Muscle of leg (tissue), 11 donors: ENCODE data around the gene P2RY8. TPM values are rescaled to one million over a fixed set of nuclear protein-coding genes. Genes with fewer than 3 reads are reported as not detected.

Experiments used
- DNase-seq: peaks from one replicate; pipeline ENCODE4 v3.0.0; 2013
- H3K27ac ChIP-seq: one replicate; pipeline ENCODE4 v1.5.1; 2013; ENCODE audit warnings: mild to moderate bottlenecking, low read length, control low read depth
- H3K27me3 ChIP-seq: one replicate; pipeline ENCODE4 v1.6.1; 2013; ENCODE audit warnings: low read length; ENCODE audit not compliant: control insufficient read depth, insufficient read depth
- H3K36me3 ChIP-seq: one replicate; pipeline ENCODE4 v1.6.1; 2013; ENCODE audit warnings: low read length; ENCODE audit not compliant: control insufficient read depth, insufficient read depth
- H3K4me1 ChIP-seq: one replicate; pipeline ENCODE4 v1.6.1; 2013; ENCODE audit warnings: low read length; ENCODE audit not compliant: control insufficient read depth, insufficient read depth
- H3K4me3 ChIP-seq: one replicate; pipeline ENCODE4 v1.5.1; 2013; ENCODE audit warnings: low read length, control low read depth
- H3K9me3 ChIP-seq: replicated peaks from 2 replicates; pipeline ENCODE4 v1.6.1; 2013; ENCODE audit warnings: low read depth, low read length; ENCODE audit not compliant: control insufficient read depth
- WGBS: methylation state at CpG from one replicate; pipeline ENCODE4 v1.1.5; 2013; ENCODE audit warnings: missing lambda C conversion rate; ENCODE audit not compliant: insufficient coverage; 5-methylcytosine and 5-hydroxymethylcytosine counted together
- polyA plus RNA-seq, 8 donors: library from polyadenylated mRNA; unstranded; fragments of 120-200 nt; gene quantifications; one replicate each; pipeline versions ENCODE4 v1.2.1 to v1.2.3, GENCODE V29; 2013; ENCODE audit warnings: inconsistent platforms in 1 of 8, low replicate concordance in 1 of 8; ENCODE audit not compliant: insufficient read length in 8 of 8, insufficient read depth in 1 of 8
- total RNA-seq: library from RNA; stranded (reverse); fragments of 120-200 nt; gene quantifications from one replicate; pipeline ENCODE4 v1.2.4, GENCODE V29; 2013

P2RY8 gene
- total and polyA plus RNA-seq, 9 donors = 0.58 to 1.4 (median 1.1) TPM

DNA sequence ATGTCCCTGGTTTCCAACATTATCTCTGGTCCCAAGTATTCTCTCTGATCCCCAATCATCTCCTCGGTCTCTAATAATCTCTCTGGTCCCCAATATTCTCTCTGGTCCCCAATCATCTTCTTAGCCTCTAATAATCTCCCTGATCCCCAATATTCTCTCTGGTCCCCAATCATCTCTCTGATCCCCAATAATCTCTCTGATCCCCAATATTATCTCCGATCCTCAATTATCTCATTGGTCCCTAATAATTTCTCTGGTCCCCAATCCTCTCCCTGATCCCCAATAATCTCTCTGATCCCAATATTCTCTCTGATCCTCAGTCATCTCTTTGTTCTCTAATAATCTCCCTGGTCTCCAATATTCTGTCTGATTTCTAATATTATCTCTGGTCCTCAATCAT lies 16.6 kb downstream of the P2RY8 start:
- Histone ChIP-seq H3K27me3 (no peaks in the 10 kb centered on the region), H3K27ac (no peak overlapping the region), H3K4me1 (no peaks in the 10 kb centered on the region), H3K9me3 (peaks cover 16% of the 10 kb centered on the region), H3K36me3 (no peaks in the 10 kb centered on the region), H3K4me3 (no peak overlapping the region)
- DNase-seq = no peak
- 69% methylated on average over 2 of the region's 2 CpGs for WGBS

DNA sequence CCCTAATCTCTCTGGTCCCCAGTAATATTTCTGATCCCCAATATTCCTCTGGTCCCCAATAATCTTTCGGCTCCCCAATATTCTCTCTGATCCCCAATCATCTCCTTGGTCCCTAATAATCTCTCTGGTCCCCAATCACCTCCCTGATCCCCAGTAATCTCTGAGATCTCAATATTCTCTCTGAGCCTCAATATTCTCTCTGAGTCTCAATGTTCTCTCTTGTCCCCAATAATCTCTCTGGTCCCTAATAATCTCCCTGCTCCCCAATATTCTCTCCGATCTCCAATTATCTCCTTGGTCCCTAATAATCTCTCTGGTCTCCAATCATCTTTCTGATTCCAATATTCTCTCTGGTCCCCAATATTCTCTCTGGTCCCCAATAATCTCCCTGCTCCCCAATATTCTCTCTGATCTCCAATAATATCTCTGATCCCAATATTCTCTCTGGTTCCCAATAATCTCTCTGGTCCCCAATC lies 17.9 kb downstream of the P2RY8 start:
- H3K9me3 ChIP-seq = peaks cover 16% of the 10 kb centered on the region
- no peak for DNase-seq
- H3K36me3 ChIP-seq = no peaks in the 10 kb centered on the region
- 93% methylated on average over 2 of the region's 2 CpGs for WGBS
- H3K27ac ChIP-seq = no peak overlapping the region
- no peaks in the 10 kb centered on the region for H3K4me1 ChIP-seq
- no peak overlapping the region for H3K4me3 ChIP-seq
- H3K27me3 ChIP-seq = no peaks in the 10 kb centered on the region

DNA sequence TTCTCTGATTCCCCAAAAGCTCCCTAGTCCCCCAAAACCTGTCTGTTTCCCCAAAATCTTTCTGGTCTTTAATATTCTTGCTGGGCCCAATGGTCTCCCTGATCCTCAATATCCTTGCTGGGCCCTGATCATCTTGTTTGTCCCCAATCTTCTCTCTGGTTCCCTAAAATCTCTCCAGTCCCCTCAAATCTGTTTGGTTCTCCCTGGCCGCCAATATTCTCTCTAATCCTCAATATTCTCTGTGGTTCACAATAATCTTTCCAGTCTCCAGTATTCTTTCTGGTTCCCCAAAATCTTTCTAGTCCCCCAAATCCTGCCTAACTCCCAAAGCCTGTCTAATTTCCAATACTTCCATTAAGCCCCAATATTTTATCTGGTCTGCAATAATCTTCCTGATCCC lies 18.5 kb downstream of the P2RY8 start:
- DNase-seq = no peak
- H3K4me3 ChIP-seq = no peak overlapping the region
- no peaks in the 10 kb centered on the region for H3K4me1 ChIP-seq
- no peaks in the 10 kb centered on the region for H3K27me3 ChIP-seq
- WGBS = 85% methylated on average over 1 of the region's 1 CpG
- peaks cover 16% of the 10 kb centered on the region for H3K9me3 ChIP-seq
- H3K27ac ChIP-seq = no peak overlapping the region
- no peaks in the 10 kb centered on the region for H3K36me3 ChIP-seq

DNA sequence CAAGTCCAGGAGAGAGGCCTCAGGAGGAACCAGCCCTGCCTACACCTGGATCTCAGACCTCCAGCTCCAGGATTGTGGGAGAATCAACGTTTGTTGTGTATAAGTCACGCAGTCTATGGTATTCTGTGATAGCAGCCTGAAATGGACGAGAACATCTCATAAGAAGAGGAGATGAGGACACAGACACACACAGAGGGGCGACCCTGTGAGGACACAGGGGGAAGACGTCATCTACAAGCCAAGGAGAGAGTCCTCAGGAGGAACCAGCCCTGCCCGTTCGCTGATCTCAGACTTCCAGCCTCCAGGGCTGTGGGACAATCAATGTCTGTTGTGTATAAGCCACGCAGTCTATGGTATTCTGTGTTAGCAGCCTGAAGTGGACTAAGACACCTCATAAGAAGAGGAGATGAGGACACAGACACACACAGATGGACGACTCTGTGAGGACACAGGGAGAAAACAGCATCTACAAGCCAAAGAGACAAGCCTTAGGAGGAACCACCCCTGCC lies 20.3 kb downstream of the P2RY8 start:
- Histone ChIP-seq H3K27me3 (no peaks in the 10 kb centered on the region), H3K27ac (no peak overlapping the region), H3K4me1 (no peaks in the 10 kb centered on the region), H3K36me3 (no peaks in the 10 kb centered on the region), H3K9me3 (peaks cover 16% of the 10 kb centered on the region), H3K4me3 (no peak overlapping the region)
- WGBS = 73% methylated on average over 6 of the region's 9 CpGs
- DNase-seq = no peak

DNA sequence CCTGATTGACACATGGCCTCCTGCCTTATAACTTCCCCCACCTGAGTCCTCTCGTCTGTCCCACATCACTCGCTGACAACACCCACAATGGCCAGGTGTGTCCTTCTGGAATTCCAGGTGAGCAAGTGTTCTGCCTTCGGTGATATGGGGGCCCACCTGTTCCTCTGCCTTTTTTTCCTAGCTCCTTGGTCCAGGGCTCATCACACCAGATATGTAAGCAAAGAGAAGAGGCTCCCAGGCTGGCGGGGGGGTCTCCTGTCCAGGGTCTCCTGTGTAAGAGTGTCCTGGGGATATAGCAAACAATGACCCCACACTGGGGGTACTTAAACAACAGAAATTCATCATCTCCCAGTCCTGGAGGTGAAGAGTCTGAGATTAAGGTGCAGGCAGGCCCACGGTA lies 25.2 kb downstream of the P2RY8 start:
- Histone ChIP-seq H3K27me3 (no peaks in the 10 kb centered on the region), H3K36me3 (no peaks in the 10 kb centered on the region), H3K4me3 (no peak overlapping the region), H3K27ac (no peak overlapping the region), H3K4me1 (no peaks in the 10 kb centered on the region), H3K9me3 (peaks cover 7% of the 10 kb centered on the region)
- DNase-seq = no peak
- 65% methylated on average over 3 of the region's 5 CpGs for WGBS

DNA sequence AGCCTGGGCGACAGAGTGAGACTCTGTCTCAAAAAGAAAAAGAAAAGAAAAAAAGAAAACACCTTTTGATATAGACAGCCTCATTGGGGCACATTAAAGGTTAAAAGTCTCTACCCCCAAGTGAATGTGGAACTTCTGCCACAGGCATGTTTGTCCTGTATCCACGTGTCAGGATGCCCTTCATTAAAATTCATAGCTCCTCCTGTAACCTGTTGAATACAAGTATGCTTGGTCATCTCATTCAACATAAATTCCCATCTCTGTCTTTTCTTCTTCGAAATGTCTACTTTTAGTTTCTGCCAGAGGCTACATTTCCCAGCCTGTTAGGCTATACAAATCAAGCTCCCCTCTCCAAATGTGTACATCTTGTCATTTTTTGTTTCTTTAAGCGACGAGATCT lies 25.8 kb downstream of the P2RY8 start:
- H3K27me3 ChIP-seq = no peaks in the 10 kb centered on the region
- no peaks in the 10 kb centered on the region for H3K36me3 ChIP-seq
- no peak overlapping the region for H3K27ac ChIP-seq
- no peaks in the 10 kb centered on the region for H3K4me1 ChIP-seq
- no peak for DNase-seq
- H3K4me3 ChIP-seq = no peak overlapping the region
- WGBS = 72% methylated on average over 4 of the region's 5 CpGs
- peaks cover 7% of the 10 kb centered on the region for H3K9me3 ChIP-seq

DNA sequence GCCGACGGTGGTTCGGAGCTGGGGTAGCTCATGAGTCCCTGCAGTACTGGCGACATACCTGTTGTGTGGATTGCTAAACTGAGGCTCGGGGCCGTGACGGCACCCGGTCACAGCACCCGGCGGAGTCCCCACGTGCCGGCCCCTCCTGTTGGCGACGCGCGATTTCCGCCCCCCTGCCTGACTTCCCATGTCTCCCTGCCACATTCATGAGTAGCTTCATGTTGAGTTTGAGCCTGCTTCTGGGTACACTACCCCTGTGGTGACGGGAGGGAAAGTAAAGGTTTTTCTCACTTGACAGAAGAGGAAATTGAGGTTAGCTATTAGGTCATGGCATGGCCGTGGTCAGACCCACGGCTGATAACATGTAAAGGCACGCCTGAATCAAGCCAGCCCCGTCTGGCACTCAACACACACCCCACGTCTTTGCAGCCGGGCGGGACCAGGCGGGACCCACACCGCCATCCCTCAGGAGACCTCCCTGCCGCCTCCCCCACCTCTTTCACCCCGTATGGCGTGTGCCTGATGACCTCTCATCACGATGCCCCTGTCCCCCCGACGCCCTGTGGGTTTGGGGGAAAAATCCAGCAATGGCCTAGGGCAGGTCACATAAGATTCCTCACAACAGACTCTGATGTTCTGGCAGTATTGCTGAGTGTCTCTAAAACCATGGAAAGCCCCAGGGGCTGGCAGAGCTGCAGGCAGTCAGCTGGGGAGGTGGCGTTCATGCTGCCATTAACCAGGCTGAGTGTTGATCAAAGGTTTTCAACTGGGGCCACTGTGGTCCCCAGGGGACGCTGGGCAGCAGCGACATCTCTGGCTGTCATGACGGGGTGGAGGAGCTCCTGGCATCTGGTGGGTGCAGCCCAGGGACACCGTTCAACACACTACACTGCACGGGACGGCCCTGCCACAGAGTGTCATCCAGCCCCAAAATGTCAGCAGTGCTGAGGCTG lies 29.2 kb downstream of the P2RY8 start:
- Histone ChIP-seq H3K4me3 (no peak overlapping the region), H3K9me3 (peaks cover 7% of the 10 kb centered on the region), H3K27ac (no peak overlapping the region), H3K4me1 (no peaks in the 10 kb centered on the region), H3K27me3 (no peaks in the 10 kb centered on the region), H3K36me3 (no peaks in the 10 kb centered on the region)
- WGBS = 79% methylated on average over 17 of the region's 40 CpGs
- DNase-seq = no peak

DNA sequence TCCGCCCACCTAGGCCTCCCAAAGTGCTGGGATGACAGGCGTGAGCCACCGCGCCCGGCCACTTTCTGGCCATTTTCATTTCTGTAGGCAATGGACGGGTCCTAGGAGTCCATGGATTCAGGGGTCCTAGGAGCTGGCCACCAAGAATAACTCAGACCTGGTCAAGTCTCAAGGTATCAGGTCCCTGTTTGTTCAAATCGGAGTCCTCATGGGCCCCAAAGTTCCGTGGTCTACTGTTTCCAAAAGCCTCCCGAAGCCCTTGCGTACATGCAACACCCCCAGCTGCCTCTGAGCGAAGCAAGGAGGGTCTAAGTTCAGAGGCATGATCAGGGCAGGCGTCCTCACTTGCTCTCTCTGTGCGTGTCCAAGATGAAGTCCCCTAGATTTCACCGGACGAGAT lies 30.1 kb downstream of the P2RY8 start:
- Histone ChIP-seq H3K36me3 (no peaks in the 10 kb centered on the region), H3K9me3 (peaks cover 7% of the 10 kb centered on the region), H3K4me1 (no peaks in the 10 kb centered on the region)

DNA sequence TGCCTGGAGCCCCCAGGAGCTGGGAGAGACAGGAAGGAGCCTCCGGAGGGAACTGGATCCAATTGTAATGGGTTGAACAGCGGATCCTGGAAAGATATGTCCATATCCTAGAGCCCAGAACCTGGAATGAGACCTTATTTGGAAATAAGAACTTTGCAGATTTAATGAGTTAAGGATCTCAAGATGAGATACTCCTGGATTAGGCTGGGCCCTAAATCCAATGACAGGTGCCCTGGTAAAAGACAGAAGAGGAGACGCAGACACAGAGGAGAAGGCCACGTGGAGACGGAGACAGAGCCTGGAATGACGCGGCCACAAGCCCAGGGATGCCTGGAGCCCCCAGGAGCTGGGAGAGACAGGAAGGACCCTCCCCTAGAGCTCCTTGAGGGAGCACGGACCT lies 34.1 kb downstream of the P2RY8 start:
- DNase-seq = no peak
- WGBS = 80% methylated on average over 5 of the region's 8 CpGs
- no peaks in the 10 kb centered on the region for H3K27me3 ChIP-seq
- H3K4me1 ChIP-seq = peaks cover 2% of the 10 kb centered on the region
- no peaks in the 10 kb centered on the region for H3K9me3 ChIP-seq
- no peak overlapping the region for H3K4me3 ChIP-seq
- no peak overlapping the region for H3K27ac ChIP-seq
- H3K36me3 ChIP-seq = no peaks in the 10 kb centered on the region

More for the DNA sequence above, 30.1 kb downstream of the P2RY8 start:
- 79% methylated on average over 9 of the region's 15 CpGs for WGBS
- Histone ChIP-seq H3K27me3 (no peaks in the 10 kb centered on the region), H3K4me3 (no peak overlapping the region), H3K27ac (no peak overlapping the region)
- DNase-seq = no peak

DNA sequence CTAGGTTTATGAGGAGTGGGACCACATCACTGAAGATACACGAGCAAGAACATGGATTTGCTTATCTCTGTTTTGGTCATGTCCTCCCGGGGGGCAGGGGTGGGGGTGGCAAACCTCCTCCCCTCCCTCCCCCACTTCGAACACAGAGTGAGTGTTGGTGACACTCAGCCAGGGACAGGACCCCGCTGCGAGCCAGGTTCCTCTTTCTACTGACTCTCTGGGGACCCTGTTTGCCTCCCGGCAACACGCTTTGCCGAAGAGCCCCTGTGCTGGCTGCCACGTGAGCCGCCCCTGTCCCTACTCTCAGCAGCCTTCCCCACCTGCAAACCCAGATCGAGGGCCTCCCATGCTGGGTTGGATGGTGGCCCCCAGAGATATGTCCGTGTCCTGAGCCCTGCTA lies 34.7 kb downstream of the P2RY8 start:
- Histone ChIP-seq H3K4me3 (no peak overlapping the region), H3K4me1 (peaks cover 2% of the 10 kb centered on the region), H3K27ac (no peak overlapping the region), H3K27me3 (no peaks in the 10 kb centered on the region), H3K9me3 (no peaks in the 10 kb centered on the region), H3K36me3 (no peaks in the 10 kb centered on the region)
- no peak for DNase-seq
- WGBS = 47% methylated on average over 3 of the region's 12 CpGs
